Breast epithelium (tissue), 3 donors: ENCODE measurements around the gene ZNF263.

Source experiments
- POLR2AphosphoS5 ChIP-seq, 3 donors: sonication (generic); formaldehyde crosslinking; IDR thresholded peaks; one replicate each; pipeline ENCODE4 v1.6.1; 2017; ENCODE audit warnings: antibody characterized with exemption in 3 of 3
- TF ChIP-seq, protein P1 (sequence below), 3 donors: fragments of 450-650 bp; IDR thresholded peaks; one replicate each; pipeline ENCODE4 v1.5.1; 2016 to 2017; ENCODE audit warnings: antibody characterized with exemption in 3 of 3, mild to moderate bottlenecking in 3 of 3, moderate library complexity in 3 of 3

- TF ChIP-seq, protein P1, sequence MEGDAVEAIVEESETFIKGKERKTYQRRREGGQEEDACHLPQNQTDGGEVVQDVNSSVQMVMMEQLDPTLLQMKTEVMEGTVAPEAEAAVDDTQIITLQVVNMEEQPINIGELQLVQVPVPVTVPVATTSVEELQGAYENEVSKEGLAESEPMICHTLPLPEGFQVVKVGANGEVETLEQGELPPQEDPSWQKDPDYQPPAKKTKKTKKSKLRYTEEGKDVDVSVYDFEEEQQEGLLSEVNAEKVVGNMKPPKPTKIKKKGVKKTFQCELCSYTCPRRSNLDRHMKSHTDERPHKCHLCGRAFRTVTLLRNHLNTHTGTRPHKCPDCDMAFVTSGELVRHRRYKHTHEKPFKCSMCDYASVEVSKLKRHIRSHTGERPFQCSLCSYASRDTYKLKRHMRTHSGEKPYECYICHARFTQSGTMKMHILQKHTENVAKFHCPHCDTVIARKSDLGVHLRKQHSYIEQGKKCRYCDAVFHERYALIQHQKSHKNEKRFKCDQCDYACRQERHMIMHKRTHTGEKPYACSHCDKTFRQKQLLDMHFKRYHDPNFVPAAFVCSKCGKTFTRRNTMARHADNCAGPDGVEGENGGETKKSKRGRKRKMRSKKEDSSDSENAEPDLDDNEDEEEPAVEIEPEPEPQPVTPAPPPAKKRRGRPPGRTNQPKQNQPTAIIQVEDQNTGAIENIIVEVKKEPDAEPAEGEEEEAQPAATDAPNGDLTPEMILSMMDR (IDR thresholded peaks at IDR 0.05), result no peak
- no peak for TF ChIP-seq POLR2AphosphoS5 (IDR thresholded peaks at IDR 0.05)
These were observed 504 bp downstream of the ZNF263 start for GRCh38 chr16:3283543-3284447.
